Hepatocyte (in vitro differentiated cells): ENCODE results near the gene ABCB11. TPM values are rescaled to one million over a fixed set of nuclear protein-coding genes. Genes with fewer than 3 reads are reported as not detected.

Experiments used
- DNase-seq: peaks from one replicate; pipeline ENCODE4 v3.0.0-alpha.2; 2016; ENCODE audit warnings: low spot score
- H2AFZ ChIP-seq: fragments of 200-600 bp; sonication (generic); 2 replicates; pipeline ENCODE4 v1.6.0; 2016; ENCODE audit warnings: antibody characterized with exemption, mild to moderate bottlenecking
- H3K27ac ChIP-seq: fragments of 200-600 bp; sonication (generic); 2 replicates; pipeline ENCODE4 v1.5.1; 2016; ENCODE audit warnings: mild to moderate bottlenecking
- H3K27me3 ChIP-seq: fragments of 200-600 bp; sonication (generic); 2 replicates; pipeline ENCODE4 v1.6.1; 2016
- H3K36me3 ChIP-seq: fragments of 200-600 bp; sonication (generic); replicated peaks from 2 replicates; pipeline ENCODE4 v1.5.1; 2016; ENCODE audit warnings: low read depth; ENCODE audit not compliant: insufficient read depth
- H3K4me1 ChIP-seq: fragments of 200-600 bp; sonication (generic); 2 replicates; pipeline ENCODE4 v1.5.1; 2016; ENCODE audit warnings: mild to moderate bottlenecking, moderate library complexity; ENCODE audit not compliant: insufficient read depth
- H3K4me2 ChIP-seq: fragments of 200-600 bp; sonication (generic); 2 replicates; pipeline ENCODE4 v1.6.0; 2016
- H3K4me3 ChIP-seq: fragments of 200-600 bp; sonication (generic); 2 replicates; pipeline ENCODE4 v1.5.1; 2016; ENCODE audit warnings: mild to moderate bottlenecking
- H3K79me2 ChIP-seq: fragments of 200-600 bp; sonication (generic); 2 replicates; pipeline ENCODE4 v1.6.0; 2017; ENCODE audit warnings: mild to moderate bottlenecking
- H3K9me2 ChIP-seq: fragments of 200-600 bp; sonication (generic); replicated peaks from 2 replicates; pipeline ENCODE4 v1.6.0; 2017; ENCODE audit warnings: mild to moderate bottlenecking; ENCODE audit not compliant: insufficient read depth
- H3K9me3 ChIP-seq: fragments of 200-600 bp; sonication (generic); 2 replicates; pipeline ENCODE4 v1.5.1; 2016; ENCODE audit warnings: low read depth, mild to moderate bottlenecking
- H4K20me1 ChIP-seq: fragments of 200-600 bp; sonication (generic); 2 replicates; pipeline ENCODE4 v1.6.0; 2016; ENCODE audit warnings: mild to moderate bottlenecking; ENCODE audit not compliant: insufficient read depth, poor library complexity, severe bottlenecking
- CTCF ChIP-seq: fragments of 200-600 bp; sonication (generic); IDR thresholded peaks from 2 replicates; pipeline ENCODE4 v1.5.1; 2016; ENCODE audit warnings: antibody characterized with exemption, mild to moderate bottlenecking; ENCODE audit not compliant: poor library complexity
- EZH2 ChIP-seq: fragments of 200-600 bp; sonication (generic); IDR thresholded peaks from 2 replicates; pipeline ENCODE4 v1.6.1; 2016; ENCODE audit warnings: antibody characterized with exemption, mild to moderate bottlenecking, borderline replicate concordance
- EZH2phosphoT487 ChIP-seq: fragments of 200-600 bp; sonication (generic); IDR thresholded peaks from one replicate; pipeline ENCODE4 v1.6.1; 2018; ENCODE audit warnings: antibody characterized with exemption, mild to moderate bottlenecking, low read depth, moderate library complexity; ENCODE audit not compliant: unreplicated experiment, severe bottlenecking
- WGBS: methylation state at CpG from one replicate; pipeline ENCODE4 v1.1.6; 2016; ENCODE audit warnings: low lambda C conversion rate; ENCODE audit errors: missing lambda C conversion rate; 5-methylcytosine and 5-hydroxymethylcytosine counted together
- polyA plus RNA-seq: library from polyadenylated mRNA; unstranded; fragments of >200 nt; fragmentation: Nextera tagmentation; extraction: Ambion mirVana; gene quantifications from 2 replicates; pipeline ENCODE4 v1.2.1, GENCODE V29; 2016
- total RNA-seq: library from RNA; depleted of rRNA; stranded (reverse); fragments of >200 nt; gene quantifications from 2 replicates; pipeline ENCODE4 v1.2.3, GENCODE V29; 2014

The ABCB11 gene
- total and polyA plus RNA-seq, 2 experiments from 2014 or later, result 2.0 to 9.2 TPM

- H4K20me1 ChIP-seq, result no peaks in the 10 kb centered on the region
- no peak overlapping the region for H3K4me3 ChIP-seq
- no peak overlapping the region for H2AFZ ChIP-seq
- H3K36me3 ChIP-seq, result no peaks in the 10 kb centered on the region
- TF ChIP-seq CTCF, result no peak
- WGBS, result 78% methylated on average over 3 of the region's 3 CpGs
- H3K27ac ChIP-seq, result no peak overlapping the region
- H3K79me2 ChIP-seq, result no peaks in the 10 kb centered on the region
- no peaks in the 10 kb centered on the region for H3K27me3 ChIP-seq
- H3K4me2 ChIP-seq, result no peak overlapping the region
- no peaks in the 10 kb centered on the region for H3K9me3 ChIP-seq
- DNase-seq, result no peak
- H3K9me2 ChIP-seq, result no peaks in the 10 kb centered on the region
- H3K4me1 ChIP-seq, result peaks cover 5% of the 10 kb centered on the region
Observed at GRCh38 chr2:168929031-168929430, 102.1 kb downstream of the ABCB11 start.

DNA sequence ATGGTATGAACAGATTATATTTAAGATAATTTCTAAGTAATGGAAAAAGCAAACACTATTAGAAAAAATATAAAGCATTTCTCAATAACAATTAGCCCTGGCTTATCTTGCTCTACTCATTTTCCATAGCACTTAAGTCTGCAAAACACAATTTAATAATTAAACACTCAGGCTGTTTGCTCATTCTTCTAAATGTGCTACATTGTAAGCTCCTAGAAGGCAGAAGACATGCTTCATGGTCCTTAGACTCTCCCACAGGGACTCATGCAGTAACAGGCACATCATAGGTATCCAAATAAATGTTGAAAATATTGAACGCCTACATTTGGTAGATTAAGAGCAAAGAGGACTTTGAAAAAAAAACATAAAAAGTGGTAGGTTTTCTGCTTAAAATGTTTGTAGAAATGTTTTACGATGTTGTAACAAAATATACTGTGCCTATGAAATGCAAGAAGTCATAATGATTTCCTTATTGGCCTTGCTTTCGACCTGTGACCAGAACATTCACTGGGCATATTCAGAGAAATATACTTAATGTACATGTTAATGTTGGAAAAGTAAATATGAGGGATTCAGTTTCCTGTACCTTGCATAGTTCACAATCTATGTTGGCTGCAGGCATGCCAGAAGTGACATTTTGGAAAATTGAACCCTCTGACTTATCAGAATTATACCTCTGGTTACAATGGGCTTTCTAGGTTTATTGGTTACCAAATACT lies 102.9 kb downstream of the ABCB11 start:
- Histone ChIP-seq H3K9me3 (no peaks in the 10 kb centered on the region), H2AFZ (no peak overlapping the region), H3K27ac (no peak overlapping the region), H3K4me2 (no peak overlapping the region), H4K20me1 (no peaks in the 10 kb centered on the region), H3K27me3 (no peaks in the 10 kb centered on the region), H3K36me3 (no peaks in the 10 kb centered on the region), H3K4me1 (peaks cover 5% of the 10 kb centered on the region), H3K4me3 (no peak overlapping the region), H3K9me2 (no peaks in the 10 kb centered on the region), H3K79me2 (no peaks in the 10 kb centered on the region)
- WGBS, result 73% methylated on average over 3 of the region's 3 CpGs
- TF ChIP-seq EZH2phosphoT487, result no peak
- TF ChIP-seq EZH2, result no peak
- no peak for TF ChIP-seq CTCF
- DNase-seq, result no peak

- H3K36me3 ChIP-seq, result no peaks in the 10 kb centered on the region
- no peak overlapping the region for H3K4me2 ChIP-seq
- H3K4me1 ChIP-seq, result peaks cover 5% of the 10 kb centered on the region
- H3K9me3 ChIP-seq, result no peaks in the 10 kb centered on the region
- TF ChIP-seq EZH2phosphoT487 (no peak), EZH2 (no peak), CTCF (no peak)
- H3K4me3 ChIP-seq, result no peak overlapping the region
- H3K27ac ChIP-seq, result no peak overlapping the region
- H3K79me2 ChIP-seq, result no peaks in the 10 kb centered on the region
- H2AFZ ChIP-seq, result no peak overlapping the region
- H3K27me3 ChIP-seq, result no peaks in the 10 kb centered on the region
- DNase-seq, result no peak
- no peaks in the 10 kb centered on the region for H4K20me1 ChIP-seq
- H3K9me2 ChIP-seq, result no peaks in the 10 kb centered on the region
- whole genome bisulfite sequencing, result 68% methylated on average over 3 of the region's 3 CpGs
Observed at GRCh38 chr2:168926621-168927386, 104.3 kb downstream of the ABCB11 start.
